Hepatic stellate cell (primary cell): Measurements from ENCODE around the gene CIB4.

ENCODE experiments used
- DNase-seq: peaks from one replicate; pipeline ENCODE4 v3.0.0; 2011; ENCODE audit warnings: low spot score

CIB4 gene

GRCh38 chr2:26550276-26551015 lies 90.7 kb downstream of the CIB4 start:
- no peak for DNase-seq

- DNase-seq: no peak
Observed at GRCh38 chr2:26542676-26543505, 98.3 kb downstream of the CIB4 start.

GRCh38 chr2:26542194-26542455 lies 99.0 kb downstream of the CIB4 start:
- DNase-seq: no peak

- DNase-seq: no peak
Observed at GRCh38 chr2:26541401-26542193, 99.6 kb downstream of the CIB4 start.

- DNase-seq: no peak
Observed at GRCh38 chr2:26540961-26541360, 100.2 kb downstream of the CIB4 start.

GRCh38 chr2:26540306-26540705 lies 100.9 kb downstream of the CIB4 start:
- no peak for DNase-seq

GRCh38 chr2:26537826-26538475 lies 103.2 kb downstream of the CIB4 start:
- DNase-seq: no peak

- no peak for DNase-seq
Observed at GRCh38 chr2:26537069-26537825, 103.9 kb downstream of the CIB4 start.

- DNase-seq: no peak
Observed at GRCh38 chr2:26536371-26537068, 104.6 kb downstream of the CIB4 start.

- no peak for DNase-seq
Observed at GRCh38 chr2:26535663-26536275, 105.4 kb downstream of the CIB4 start.

GRCh38 chr2:26534865-26535662 lies 106.1 kb downstream of the CIB4 start:
- DNase-seq: no peak

GRCh38 chr2:26534098-26534864 lies 106.9 kb downstream of the CIB4 start:
- no peak for DNase-seq

GRCh38 chr2:26533661-26534060 lies 107.5 kb downstream of the CIB4 start:
- no peak for DNase-seq

- DNase-seq: no peak
Observed at GRCh38 chr2:26532301-26533250, 108.6 kb downstream of the CIB4 start.
